Keratinocyte (primary cell): Measurements from ENCODE around the gene SLC17A9. TPM values are rescaled to one million over a fixed set of nuclear protein-coding genes. Genes with fewer than 3 reads are reported as not detected.

Experiments used
- DNase-seq: peaks from one replicate; pipeline ENCODE4 v3.0.0-alpha.2; 2011; ENCODE audit warnings: low read depth, missing footprints, low spot score
- FAIRE-seq: peaks from 2 replicates; lab custom pipeline; 2011; peaks lifted over from hg19 to GRCh38; lab: Jason Lieb, UNC
- H2AFZ ChIP-seq: 2 replicates; pipeline ENCODE4 v1.6.0; 2012; ENCODE audit warnings: low read length, control low read depth, inconsistent platforms; ENCODE audit not compliant: control insufficient read depth
- H3K27ac ChIP-seq: 2 replicates; pipeline ENCODE4 v1.5.1; 2011; ENCODE audit warnings: low read length; ENCODE audit not compliant: control insufficient read depth, insufficient read depth
- H3K27me3 ChIP-seq: 3 replicates; pipeline ENCODE4 v1.6.0; 2011; ENCODE audit warnings: low read length; ENCODE audit not compliant: control insufficient read depth, insufficient read depth; ENCODE audit errors: extremely low read depth
- H3K36me3 ChIP-seq, 2 experiments: 2 replicates in 1 of 2; 3 replicates in 1 of 2; pipeline ENCODE4 v1.5.1; 2011; ENCODE audit warnings: low read length in 2 of 2, mild to moderate bottlenecking in 1 of 2; ENCODE audit not compliant: control insufficient read depth in 2 of 2, insufficient read depth in 2 of 2; ENCODE audit errors: extremely low read depth in 1 of 2
- H3K4me1 ChIP-seq: 3 replicates; pipeline ENCODE4 v1.5.1; 2011; ENCODE audit warnings: low read length; ENCODE audit not compliant: control insufficient read depth, insufficient read depth; ENCODE audit errors: extremely low read depth
- H3K4me2 ChIP-seq: 3 replicates; pipeline ENCODE4 v1.6.0; 2011; ENCODE audit warnings: low read depth, low read length; ENCODE audit not compliant: control insufficient read depth, insufficient read depth; ENCODE audit errors: extremely low read depth
- H3K4me3 ChIP-seq, 3 experiments: fragments of 200-600 bp in 1 of 3; sonication (generic) in 1 of 3; 2 replicates in 2 of 3; 3 replicates in 1 of 3; pipeline ENCODE4 v1.5.1; 2011 to 2016; ENCODE audit warnings: low read length in 3 of 3, mild to moderate bottlenecking in 3 of 3, control low read depth in 2 of 3, inconsistent platforms in 1 of 3, low read depth in 1 of 3, mixed read lengths in 1 of 3, mixed run types in 1 of 3, moderate library complexity in 1 of 3; ENCODE audit not compliant: control insufficient read depth in 2 of 3, insufficient read depth in 2 of 3; ENCODE audit errors: extremely low read depth in 1 of 3
- H3K79me2 ChIP-seq: 2 replicates; pipeline ENCODE4 v1.6.0; 2012; ENCODE audit warnings: low read length; ENCODE audit not compliant: control insufficient read depth, insufficient read depth
- H3K9ac ChIP-seq: 3 replicates; pipeline ENCODE4 v1.6.0; 2011; ENCODE audit warnings: low read length; ENCODE audit not compliant: control insufficient read depth, insufficient read depth; ENCODE audit errors: extremely low read depth
- H3K9me1 ChIP-seq: 3 replicates; pipeline ENCODE4 v1.6.0; 2011; ENCODE audit warnings: low read length; ENCODE audit not compliant: control insufficient read depth, insufficient read depth; ENCODE audit errors: extremely low read depth
- H3K9me3 ChIP-seq: 2 replicates; pipeline ENCODE4 v1.5.1; 2012; ENCODE audit warnings: low read depth, low read length; ENCODE audit not compliant: control insufficient read depth
- H4K20me1 ChIP-seq: 3 replicates; pipeline ENCODE4 v1.6.0; 2011; ENCODE audit warnings: low read length; ENCODE audit not compliant: control insufficient read depth, insufficient read depth; ENCODE audit errors: extremely low read depth
- EZH2 ChIP-seq: IDR thresholded peaks from one replicate; pipeline ENCODE4 v1.6.1; 2012; ENCODE audit warnings: inconsistent platforms, mild to moderate bottlenecking, low read length, moderate library complexity
- dilution Hi-C: fragments of 300-500 bp; cut with MboI; formaldehyde crosslinking; loops from one replicate; pipeline ENCODE4 v1.7.0; 2020; ENCODE audit warnings: low sequenced_read_pairs; ENCODE audit not compliant: extremely low pct_ligation_motif_present
- polyA plus RNA-seq, 5 experiments: library from polyadenylated mRNA; depleted of rRNA in 3 of 5; stranded (reverse) in 3 of 5; stranded (forward) in 1 of 5; unstranded in 1 of 5; fragments of >200 nt; gene quantifications; 1 replicate in 1 of 5; 2 replicates in 3 of 5; 3 replicates in 1 of 5; pipeline versions ENCODE4 v1.2.1 to v1.2.3, GENCODE V29; 2011 to 2012; ENCODE audit warnings: missing spikeins in 2 of 5, low read depth in 1 of 5, low replicate concordance in 1 of 5
- TF ChIP-seq, protein P1 (sequence below), 3 experiments: IDR thresholded peaks in 1 of 3; conservative IDR thresholded peaks in 1 of 3; optimal IDR thresholded peaks in 1 of 3; 2 replicates in 2 of 3; 3 replicates in 1 of 3; pipeline versions ENCODE3 to v1.5.1; 2011; ENCODE audit warnings: low read length in 3 of 3, mild to moderate bottlenecking in 3 of 3, moderate library complexity in 2 of 3, control low read depth in 1 of 3, inconsistent platforms in 1 of 3; ENCODE audit not compliant: insufficient read depth in 2 of 3; ENCODE audit errors: extremely low read depth in 1 of 3

The SLC17A9 gene
- polyA plus RNA-seq, 1 donor (not counting 4 experiments of a cell fraction or from before 2014, with no cell fraction given), result not detected

DNA sequence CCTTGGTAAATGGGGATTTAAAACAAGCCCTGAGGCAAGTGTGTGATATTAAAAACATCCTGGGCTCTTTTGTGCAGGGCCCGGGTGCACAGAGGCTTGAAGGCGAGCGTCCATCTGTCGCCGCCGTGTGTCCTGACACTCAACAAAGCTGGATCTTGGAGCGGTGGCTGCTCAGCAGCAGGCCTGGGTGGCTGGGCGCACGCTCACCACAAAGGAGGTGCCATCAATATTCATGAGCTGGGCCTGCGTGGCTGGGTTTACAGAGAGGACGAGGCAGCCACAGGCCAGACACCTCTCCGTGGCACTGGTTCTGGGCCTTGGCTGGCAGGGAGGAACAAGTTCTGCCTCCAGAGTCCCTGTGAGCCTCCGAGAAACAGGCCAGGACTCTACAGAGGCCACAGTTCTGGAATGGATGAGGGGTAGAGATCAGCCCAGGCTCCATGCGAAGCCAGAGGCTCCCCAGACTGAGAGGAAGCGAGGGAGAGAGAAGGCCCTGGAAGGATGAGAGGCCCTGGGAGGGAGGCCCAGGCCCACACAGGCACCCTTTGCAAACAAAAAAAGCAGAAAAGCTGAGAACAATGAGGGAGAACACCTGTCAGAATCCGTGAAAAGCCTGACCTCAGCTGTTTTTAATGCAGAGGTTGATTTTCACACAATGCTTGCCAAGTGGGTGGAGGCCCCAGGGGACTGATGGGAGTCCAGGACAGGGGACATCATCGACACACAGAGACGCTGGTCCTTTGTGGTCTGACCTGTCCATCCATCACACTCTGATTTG is 32.3 kb downstream of the SLC17A9 start:
- Histone ChIP-seq H3K9me1 (no peaks in the 10 kb centered on the region), H3K4me3 (no peak overlapping the region), H4K20me1 (no peaks in the 10 kb centered on the region), H3K9ac (no peak overlapping the region), H3K27ac (no peak overlapping the region), H3K9me3 (no peaks in the 10 kb centered on the region), H3K4me2 (no peak overlapping the region), H3K79me2 (no peaks in the 10 kb centered on the region), H2AFZ (no peak overlapping the region), H3K4me1 (no peaks in the 10 kb centered on the region), H3K27me3 (peaks cover 44% of the 10 kb centered on the region), H3K36me3 (no peaks in the 10 kb centered on the region)
- dilution Hi-C loops, result no loop called here
- FAIRE-seq (no peak), DNase-seq (no peak)
- TF ChIP-seq EZH2, result no peak
- TF ChIP-seq, protein P1, sequence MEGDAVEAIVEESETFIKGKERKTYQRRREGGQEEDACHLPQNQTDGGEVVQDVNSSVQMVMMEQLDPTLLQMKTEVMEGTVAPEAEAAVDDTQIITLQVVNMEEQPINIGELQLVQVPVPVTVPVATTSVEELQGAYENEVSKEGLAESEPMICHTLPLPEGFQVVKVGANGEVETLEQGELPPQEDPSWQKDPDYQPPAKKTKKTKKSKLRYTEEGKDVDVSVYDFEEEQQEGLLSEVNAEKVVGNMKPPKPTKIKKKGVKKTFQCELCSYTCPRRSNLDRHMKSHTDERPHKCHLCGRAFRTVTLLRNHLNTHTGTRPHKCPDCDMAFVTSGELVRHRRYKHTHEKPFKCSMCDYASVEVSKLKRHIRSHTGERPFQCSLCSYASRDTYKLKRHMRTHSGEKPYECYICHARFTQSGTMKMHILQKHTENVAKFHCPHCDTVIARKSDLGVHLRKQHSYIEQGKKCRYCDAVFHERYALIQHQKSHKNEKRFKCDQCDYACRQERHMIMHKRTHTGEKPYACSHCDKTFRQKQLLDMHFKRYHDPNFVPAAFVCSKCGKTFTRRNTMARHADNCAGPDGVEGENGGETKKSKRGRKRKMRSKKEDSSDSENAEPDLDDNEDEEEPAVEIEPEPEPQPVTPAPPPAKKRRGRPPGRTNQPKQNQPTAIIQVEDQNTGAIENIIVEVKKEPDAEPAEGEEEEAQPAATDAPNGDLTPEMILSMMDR (optimal IDR thresholded peaks at IDR 0.05 in 1 of 3, IDR thresholded peaks at IDR 0.05 in 1 of 3, conservative IDR thresholded peaks at IDR 0.05 in 1 of 3; ENCODE audit: extremely low read depth in 1 of 3, insufficient read depth in 2 of 3, low read length in 3 of 3), result no peak

DNA sequence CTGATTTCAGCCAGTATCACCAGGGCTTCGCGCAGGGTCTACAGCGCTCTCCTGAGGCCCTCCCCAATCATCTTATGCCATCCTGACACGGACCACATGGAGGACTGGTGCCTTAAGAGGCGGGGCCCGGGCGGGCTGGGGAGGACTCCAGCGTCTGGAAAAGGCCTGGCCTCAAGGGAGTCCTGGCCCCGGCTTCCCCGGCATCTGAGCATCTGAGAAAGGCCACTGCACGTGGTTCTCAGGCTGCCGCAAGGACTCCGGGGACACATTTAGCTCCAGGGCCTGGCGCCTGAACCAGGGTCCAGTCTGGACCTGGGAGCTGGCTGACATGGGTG is 32.9 kb downstream of the SLC17A9 start:
- no peaks in the 10 kb centered on the region for H3K79me2 ChIP-seq
- no peak overlapping the region for H3K4me3 ChIP-seq
- no peaks in the 10 kb centered on the region for H3K9me3 ChIP-seq
- H3K9ac ChIP-seq, result no peak overlapping the region
- no peak overlapping the region for H3K27ac ChIP-seq
- H2AFZ ChIP-seq, result no peak overlapping the region
- H3K4me2 ChIP-seq, result no peak overlapping the region
- H4K20me1 ChIP-seq, result no peaks in the 10 kb centered on the region
- no peaks in the 10 kb centered on the region for H3K4me1 ChIP-seq
- no peak for DNase-seq
- no peak for TF ChIP-seq EZH2
- TF ChIP-seq, protein P1 (optimal IDR thresholded peaks at IDR 0.05 in 1 of 3, IDR thresholded peaks at IDR 0.05 in 1 of 3, conservative IDR thresholded peaks at IDR 0.05 in 1 of 3; ENCODE audit: extremely low read depth in 1 of 3, insufficient read depth in 2 of 3, low read length in 3 of 3), result no peak
- no peaks in the 10 kb centered on the region for H3K9me1 ChIP-seq
- H3K36me3 ChIP-seq, result no peaks in the 10 kb centered on the region
- peaks cover 40% of the 10 kb centered on the region for H3K27me3 ChIP-seq
- dilution Hi-C loops, result no loop called here
- FAIRE-seq, result no peak
